WTC11 (cell line): ENCODE data around the gene ENC1.

Source experiments
- ATF1 ChIP-seq: sonication (generic); formaldehyde crosslinking; IDR thresholded peaks from 2 replicates; pipeline ENCODE4 v1.8.1; 2023; ENCODE audit warnings: mild to moderate bottlenecking, moderate library complexity, missing genetic modification reagents
- FOXJ3 ChIP-seq: sonication (generic); formaldehyde crosslinking; IDR thresholded peaks from 2 replicates; pipeline ENCODE4 v1.9.0; 2021; ENCODE audit warnings: missing genetic modification reagents, mild to moderate bottlenecking, borderline replicate concordance
- NR1H2 ChIP-seq: sonication (generic); formaldehyde crosslinking; IDR thresholded peaks from 2 replicates; pipeline ENCODE4 v1.9.0; 2021; ENCODE audit warnings: mild to moderate bottlenecking, moderate library complexity, missing genetic modification reagents
- RELA ChIP-seq: sonication (generic); formaldehyde crosslinking; IDR thresholded peaks from 2 replicates; pipeline ENCODE4 v1.8.1; 2022; ENCODE audit warnings: missing genetic modification reagents, mild to moderate bottlenecking, borderline replicate concordance
- SP1 ChIP-seq: sonication (generic); formaldehyde crosslinking; conservative IDR thresholded peaks from 2 replicates; pipeline ENCODE4 v1.8.1; 2022; ENCODE audit warnings: missing genetic modification reagents
- TEAD4 ChIP-seq: sonication (generic); formaldehyde crosslinking; IDR thresholded peaks from 2 replicates; pipeline ENCODE4 v1.8.0; 2022; ENCODE audit warnings: mild to moderate bottlenecking, missing genetic modification reagents
- TF ChIP-seq, protein P1 (sequence below): sonication (generic); formaldehyde crosslinking; IDR thresholded peaks from 2 replicates; pipeline ENCODE4 v1.8.1; 2022; ENCODE audit warnings: missing genetic modification reagents, borderline replicate concordance
- TF ChIP-seq, protein P2 (sequence below): fragments of 200-600 bp; IDR thresholded peaks from 2 replicates; pipeline ENCODE4 v1.8.0; 2022; ENCODE audit warnings: antibody characterized with exemption
- TF ChIP-seq, protein P3 (sequence below): sonication (generic); formaldehyde crosslinking; IDR thresholded peaks from 2 replicates; pipeline ENCODE4 v1.8.1; 2023; ENCODE audit warnings: mild to moderate bottlenecking, missing genetic modification reagents
- TF ChIP-seq, protein P4 (sequence below): sonication (generic); formaldehyde crosslinking; IDR thresholded peaks from 2 replicates; pipeline ENCODE4 v1.8.1; 2022; ENCODE audit warnings: low read depth, missing genetic modification reagents, borderline replicate concordance
- TF ChIP-seq, protein P5 (sequence below): sonication (generic); formaldehyde crosslinking; IDR thresholded peaks from 2 replicates; pipeline ENCODE4 v1.8.1; 2023; ENCODE audit warnings: mild to moderate bottlenecking, missing genetic modification reagents, moderate library complexity

DNA sequence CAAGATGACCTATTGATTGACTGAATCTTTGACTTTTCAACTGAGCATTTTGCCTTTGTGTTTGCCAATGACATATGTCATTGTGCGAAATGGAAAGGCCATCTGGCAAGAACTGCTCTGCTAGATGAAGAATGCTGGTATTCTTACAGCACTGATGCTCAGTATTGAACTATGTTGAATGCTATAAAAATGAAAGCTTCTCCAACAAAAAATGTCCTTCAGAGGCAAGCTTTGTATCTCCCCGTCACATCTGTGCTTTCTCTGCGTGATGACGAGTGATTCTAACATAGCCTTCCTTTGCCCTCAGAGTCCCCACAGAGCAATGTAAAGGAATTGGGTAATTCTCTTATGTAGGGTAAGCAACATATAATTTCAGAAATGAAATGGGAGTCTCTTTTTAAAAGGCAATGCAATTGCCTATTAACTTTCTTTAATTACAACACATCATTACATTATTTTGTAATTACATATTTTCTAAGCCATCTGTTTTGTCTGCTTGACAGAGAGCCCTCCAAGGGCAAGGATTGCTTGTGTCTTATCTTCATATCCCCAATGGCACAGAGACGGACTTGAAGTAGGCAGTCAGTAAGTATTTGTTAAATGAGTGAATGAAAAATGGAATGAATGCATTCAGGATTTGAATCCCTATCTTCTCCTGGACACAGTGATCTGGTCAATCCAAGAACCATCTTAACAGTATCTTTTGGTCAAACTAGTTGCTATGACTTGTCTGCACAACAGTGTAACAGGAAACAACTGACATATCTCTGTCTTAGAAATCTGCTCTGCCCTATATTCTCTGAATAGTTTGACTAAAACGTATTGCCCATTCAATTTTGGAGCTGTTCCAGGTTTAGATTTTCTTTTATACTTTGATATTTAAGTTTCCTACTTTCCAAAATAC lies 46.1 kb downstream of the ENC1 start:
- TF ChIP-seq, protein P1, sequence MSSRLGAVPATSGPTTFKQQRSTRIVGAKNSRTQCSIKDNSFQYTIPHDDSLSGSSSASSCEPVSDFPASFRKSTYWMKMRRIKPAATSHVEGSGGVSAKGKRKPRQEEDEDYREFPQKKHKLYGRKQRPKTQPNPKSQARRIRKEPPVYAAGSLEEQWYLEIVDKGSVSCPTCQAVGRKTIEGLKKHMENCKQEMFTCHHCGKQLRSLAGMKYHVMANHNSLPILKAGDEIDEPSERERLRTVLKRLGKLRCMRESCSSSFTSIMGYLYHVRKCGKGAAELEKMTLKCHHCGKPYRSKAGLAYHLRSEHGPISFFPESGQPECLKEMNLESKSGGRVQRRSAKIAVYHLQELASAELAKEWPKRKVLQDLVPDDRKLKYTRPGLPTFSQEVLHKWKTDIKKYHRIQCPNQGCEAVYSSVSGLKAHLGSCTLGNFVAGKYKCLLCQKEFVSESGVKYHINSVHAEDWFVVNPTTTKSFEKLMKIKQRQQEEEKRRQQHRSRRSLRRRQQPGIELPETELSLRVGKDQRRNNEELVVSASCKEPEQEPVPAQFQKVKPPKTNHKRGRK, result no peak
- TF ChIP-seq, protein P2, sequence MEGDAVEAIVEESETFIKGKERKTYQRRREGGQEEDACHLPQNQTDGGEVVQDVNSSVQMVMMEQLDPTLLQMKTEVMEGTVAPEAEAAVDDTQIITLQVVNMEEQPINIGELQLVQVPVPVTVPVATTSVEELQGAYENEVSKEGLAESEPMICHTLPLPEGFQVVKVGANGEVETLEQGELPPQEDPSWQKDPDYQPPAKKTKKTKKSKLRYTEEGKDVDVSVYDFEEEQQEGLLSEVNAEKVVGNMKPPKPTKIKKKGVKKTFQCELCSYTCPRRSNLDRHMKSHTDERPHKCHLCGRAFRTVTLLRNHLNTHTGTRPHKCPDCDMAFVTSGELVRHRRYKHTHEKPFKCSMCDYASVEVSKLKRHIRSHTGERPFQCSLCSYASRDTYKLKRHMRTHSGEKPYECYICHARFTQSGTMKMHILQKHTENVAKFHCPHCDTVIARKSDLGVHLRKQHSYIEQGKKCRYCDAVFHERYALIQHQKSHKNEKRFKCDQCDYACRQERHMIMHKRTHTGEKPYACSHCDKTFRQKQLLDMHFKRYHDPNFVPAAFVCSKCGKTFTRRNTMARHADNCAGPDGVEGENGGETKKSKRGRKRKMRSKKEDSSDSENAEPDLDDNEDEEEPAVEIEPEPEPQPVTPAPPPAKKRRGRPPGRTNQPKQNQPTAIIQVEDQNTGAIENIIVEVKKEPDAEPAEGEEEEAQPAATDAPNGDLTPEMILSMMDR, result no peak
- TF ChIP-seq, protein P3, sequence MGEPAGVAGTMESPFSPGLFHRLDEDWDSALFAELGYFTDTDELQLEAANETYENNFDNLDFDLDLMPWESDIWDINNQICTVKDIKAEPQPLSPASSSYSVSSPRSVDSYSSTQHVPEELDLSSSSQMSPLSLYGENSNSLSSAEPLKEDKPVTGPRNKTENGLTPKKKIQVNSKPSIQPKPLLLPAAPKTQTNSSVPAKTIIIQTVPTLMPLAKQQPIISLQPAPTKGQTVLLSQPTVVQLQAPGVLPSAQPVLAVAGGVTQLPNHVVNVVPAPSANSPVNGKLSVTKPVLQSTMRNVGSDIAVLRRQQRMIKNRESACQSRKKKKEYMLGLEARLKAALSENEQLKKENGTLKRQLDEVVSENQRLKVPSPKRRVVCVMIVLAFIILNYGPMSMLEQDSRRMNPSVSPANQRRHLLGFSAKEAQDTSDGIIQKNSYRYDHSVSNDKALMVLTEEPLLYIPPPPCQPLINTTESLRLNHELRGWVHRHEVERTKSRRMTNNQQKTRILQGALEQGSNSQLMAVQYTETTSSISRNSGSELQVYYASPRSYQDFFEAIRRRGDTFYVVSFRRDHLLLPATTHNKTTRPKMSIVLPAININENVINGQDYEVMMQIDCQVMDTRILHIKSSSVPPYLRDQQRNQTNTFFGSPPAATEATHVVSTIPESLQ (CRISPR knock-in tag), result no peak
- TF ChIP-seq RELA (CRISPR knock-in tag) (no peak), NR1H2 (CRISPR knock-in tag) (no peak), TEAD4 (no peak), ATF1 (CRISPR knock-in tag) (no peak), FOXJ3 (CRISPR knock-in tag) (no peak), SP1 (no peak)
- TF ChIP-seq, protein P4, sequence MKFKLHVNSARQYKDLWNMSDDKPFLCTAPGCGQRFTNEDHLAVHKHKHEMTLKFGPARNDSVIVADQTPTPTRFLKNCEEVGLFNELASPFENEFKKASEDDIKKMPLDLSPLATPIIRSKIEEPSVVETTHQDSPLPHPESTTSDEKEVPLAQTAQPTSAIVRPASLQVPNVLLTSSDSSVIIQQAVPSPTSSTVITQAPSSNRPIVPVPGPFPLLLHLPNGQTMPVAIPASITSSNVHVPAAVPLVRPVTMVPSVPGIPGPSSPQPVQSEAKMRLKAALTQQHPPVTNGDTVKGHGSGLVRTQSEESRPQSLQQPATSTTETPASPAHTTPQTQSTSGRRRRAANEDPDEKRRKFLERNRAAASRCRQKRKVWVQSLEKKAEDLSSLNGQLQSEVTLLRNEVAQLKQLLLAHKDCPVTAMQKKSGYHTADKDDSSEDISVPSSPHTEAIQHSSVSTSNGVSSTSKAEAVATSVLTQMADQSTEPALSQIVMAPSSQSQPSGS (CRISPR knock-in tag), result no peak
- TF ChIP-seq, protein P5, sequence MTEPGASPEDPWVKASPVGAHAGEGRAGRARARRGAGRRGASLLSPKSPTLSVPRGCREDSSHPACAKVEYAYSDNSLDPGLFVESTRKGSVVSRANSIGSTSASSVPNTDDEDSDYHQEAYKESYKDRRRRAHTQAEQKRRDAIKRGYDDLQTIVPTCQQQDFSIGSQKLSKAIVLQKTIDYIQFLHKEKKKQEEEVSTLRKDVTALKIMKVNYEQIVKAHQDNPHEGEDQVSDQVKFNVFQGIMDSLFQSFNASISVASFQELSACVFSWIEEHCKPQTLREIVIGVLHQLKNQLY (CRISPR knock-in tag), result no peak
